A549 (cell line): ENCODE measurements around the gene PHF2. TPM values are rescaled to one million over a fixed set of nuclear protein-coding genes. Genes with fewer than 3 reads are reported as not detected.
A peak's percentile ranks its signal among the peaks of the same experiment; 100 is the strongest.

ENCODE experiments used
- ATAC-seq, 2 experiments: fragments of 200-7000 bp in 1 of 2; fragments of >200 bp in 1 of 2; cut with Nextera tagmentation in 1 of 2; cut with Tn5 transposase in 1 of 2; 3 replicates each; pipeline versions ENCODE4 v1.8.0 to v1.9.1; 2018 to 2020; ENCODE audit warnings: mild to moderate bottlenecking in 1 of 2, moderate library complexity in 1 of 2
- CTCF ChIA-PET: fragments of 300-600 bp; sonication (Branson Sonifier 250); formaldehyde crosslinking; extraction: SDS; loops from one replicate; lab custom pipeline; 2021; ENCODE audit warnings: antibody characterized with exemption, inconsistent platforms; lab: Yijun Ruan, JAX
- POLR2A ChIA-PET: fragments of 350-600 bp; formaldehyde crosslinking; extraction: SDS; loops from one replicate; lab custom pipeline; 2021; ENCODE audit warnings: antibody characterized with exemption, inconsistent platforms; lab: Yijun Ruan, JAX
- DNase-seq, 2 experiments: peaks; one replicate each; pipeline versions ENCODE4 v3.0.0 to v3.0.0-alpha.2; 2011 to 2016; ENCODE audit warnings: low read depth in 1 of 2, low spot score in 1 of 2
- FAIRE-seq: peaks from 2 replicates; lab custom pipeline; 2011; peaks lifted over from hg19 to GRCh38; lab: Jason Lieb, UNC
- H3K27ac ChIP-seq, 2 experiments: fragments of >200 bp; sonication (Bioruptor Twin); formaldehyde crosslinking; 3 replicates each; pipeline ENCODE4 v1.5.1; 2016 to 2017
- H3K4me1 ChIP-seq: fragments of >200 bp; sonication (Bioruptor Twin); formaldehyde crosslinking; 3 replicates; pipeline ENCODE4 v1.6.1; 2016
- H3K4me2 ChIP-seq: fragments of >200 bp; sonication (Bioruptor Twin); formaldehyde crosslinking; 3 replicates; pipeline ENCODE4 v1.6.1; 2016
- H3K4me3 ChIP-seq: fragments of >200 bp; sonication (Bioruptor Twin); formaldehyde crosslinking; 3 replicates; pipeline ENCODE4 v1.5.1; 2016
- H3K9me3 ChIP-seq: fragments of >200 bp; sonication (Bioruptor Twin); formaldehyde crosslinking; 3 replicates; pipeline ENCODE4 v1.6.1; 2016
- BHLHE40 ChIP-seq: IDR thresholded peaks from 2 replicates; pipeline ENCODE4 v1.6.1; 2012; ENCODE audit warnings: low read depth, low read length, inconsistent platforms
- CBX2 ChIP-seq: fragments of 200-600 bp; sonication (generic); IDR thresholded peaks from 2 replicates; pipeline ENCODE4 v1.6.1; 2016; ENCODE audit warnings: low read depth, mild to moderate bottlenecking, borderline replicate concordance
- CHD2 ChIP-seq: fragments of 150-350 bp; IDR thresholded peaks from 2 replicates; pipeline ENCODE4 v1.6.1; 2014; ENCODE audit warnings: low read length; ENCODE audit not compliant: partially characterized antibody
- E2F6 ChIP-seq: IDR thresholded peaks from 2 replicates; pipeline ENCODE4 v1.6.1; 2012; ENCODE audit warnings: low read depth, borderline replicate concordance
- ESRRA ChIP-seq: fragments of 150-350 bp; IDR thresholded peaks from 2 replicates; pipeline ENCODE4 v1.6.1; 2014; ENCODE audit warnings: mild to moderate bottlenecking, low read length, borderline replicate concordance
- FOSB ChIP-seq: fragments of 250-450 bp; sonication (Bioruptor Pico); IDR thresholded peaks from 2 replicates; pipeline ENCODE4 v1.5.0; 2020; ENCODE audit warnings: mild to moderate bottlenecking, moderate library complexity
- FOSL2 ChIP-seq, 2 experiments: fragments of 450-650 bp in 1 of 2; fragments of >200 bp in 1 of 2; sonication (Bioruptor Twin) in 1 of 2; formaldehyde crosslinking; IDR thresholded peaks; 2 replicates each; pipeline versions ENCODE4 v1.5.0 to v1.6.1; 2016 to 2020; ENCODE audit warnings: mild to moderate bottlenecking in 1 of 2, moderate library complexity in 1 of 2
- FOXS1 ChIP-seq: fragments of 250-450 bp; sonication (Bioruptor Pico); IDR thresholded peaks from 2 replicates; pipeline ENCODE4 v1.5.0; 2020; ENCODE audit warnings: mild to moderate bottlenecking, moderate library complexity
- GATA3 ChIP-seq: IDR thresholded peaks from 2 replicates; pipeline ENCODE4 v1.6.1; 2012; ENCODE audit warnings: borderline replicate concordance
- HDAC2 ChIP-seq: fragments of 200-600 bp; sonication (generic); IDR thresholded peaks from 2 replicates; pipeline ENCODE4 v1.6.1; 2016
- JUN ChIP-seq, 2 experiments: fragments of >200 bp; sonication (Bioruptor Twin); formaldehyde crosslinking; IDR thresholded peaks; 2 replicates in 1 of 2; 3 replicates in 1 of 2; pipeline ENCODE4 v1.6.1; 2016 to 2017
- KDM1A ChIP-seq: fragments of 200-600 bp; sonication (generic); IDR thresholded peaks from 2 replicates; pipeline ENCODE4 v1.6.1; 2016; ENCODE audit warnings: low read depth, mild to moderate bottlenecking
- KDM5A ChIP-seq: fragments of 200-600 bp; sonication (generic); IDR thresholded peaks from 2 replicates; pipeline ENCODE4 v1.6.1; 2016; ENCODE audit warnings: antibody characterized with exemption, mild to moderate bottlenecking
- MAFK ChIP-seq: fragments of 450-650 bp; IDR thresholded peaks from 2 replicates; pipeline ENCODE4 v1.6.1; 2014; ENCODE audit not compliant: partially characterized antibody
- MAZ ChIP-seq: fragments of 150-350 bp; IDR thresholded peaks from 2 replicates; pipeline ENCODE4 v1.6.1; 2014; ENCODE audit warnings: antibody characterized with exemption, low read depth, low read length, borderline replicate concordance
- NFE2L2 ChIP-seq: fragments of 150-350 bp; conservative IDR thresholded peaks from 2 replicates; pipeline ENCODE4 v1.6.1; 2014; ENCODE audit warnings: low read length
- PBX3 ChIP-seq: IDR thresholded peaks from 2 replicates; pipeline ENCODE4 v1.6.1; 2012
- POLR2A ChIP-seq: IDR thresholded peaks from 2 replicates; pipeline ENCODE4 v1.6.1; 2012; ENCODE audit warnings: mild to moderate bottlenecking, low read length
- RCOR1 ChIP-seq: fragments of 150-350 bp; IDR thresholded peaks from 2 replicates; pipeline ENCODE4 v1.6.1; 2014; ENCODE audit warnings: antibody characterized with exemption, low read length, low read depth
- RNF2 ChIP-seq: fragments of 200-600 bp; sonication (generic); IDR thresholded peaks from 2 replicates; pipeline ENCODE4 v1.6.1; 2016; ENCODE audit warnings: low read depth, mild to moderate bottlenecking, antibody characterized with exemption, moderate library complexity, borderline replicate concordance
- SREBF2 ChIP-seq: fragments of 450-650 bp; IDR thresholded peaks from 2 replicates; pipeline ENCODE4 v1.6.1; 2014; ENCODE audit warnings: mild to moderate bottlenecking, moderate library complexity
- TFCP2L1 ChIP-seq: fragments of 250-450 bp; sonication (Bioruptor Pico); IDR thresholded peaks from 2 replicates; pipeline ENCODE4 v1.5.0; 2021; ENCODE audit warnings: mild to moderate bottlenecking
- TP53 ChIP-seq: fragments of 250-450 bp; sonication (Bioruptor Pico); IDR thresholded peaks from 2 replicates; pipeline ENCODE4 v1.5.0; 2021; ENCODE audit warnings: mild to moderate bottlenecking, moderate library complexity
- ZC3H11A ChIP-seq: fragments of 450-650 bp; IDR thresholded peaks from 2 replicates; pipeline ENCODE4 v1.6.1; 2014; ENCODE audit warnings: antibody characterized with exemption, mild to moderate bottlenecking
- ZSCAN20 ChIP-seq: fragments of 250-450 bp; sonication (Bioruptor Pico); IDR thresholded peaks from 2 replicates; pipeline ENCODE4 v1.8.0; 2022; ENCODE audit warnings: mild to moderate bottlenecking, moderate library complexity
- WGBS: methylation state at CpG from one replicate; pipeline ENCODE4 v1.1.6; 2017; ENCODE audit errors: missing lambda C conversion rate; 5-methylcytosine and 5-hydroxymethylcytosine counted together
- polyA plus RNA-seq, 4 experiments: library from polyadenylated mRNA; depleted of rRNA in 3 of 4; stranded (reverse); fragments of >200 nt; fragmentation: RNase III in 1 of 4; extraction: RNeasy Plus Mini Kit Qiagen cat#74134 plus additional on column Dnase treatment in 1 of 4; gene quantifications; 2 replicates in 3 of 4; 3 replicates in 1 of 4; pipeline ENCODE4 v1.2.3, GENCODE V29; 2011 to 2017
- TF ChIP-seq, protein P1 (sequence below): fragments of >200 bp; sonication (Bioruptor Twin); formaldehyde crosslinking; IDR thresholded peaks from 3 replicates; pipeline ENCODE4 v1.6.1; 2016

PHF2 gene
- polyA plus RNA-seq, 2 of the 4 experiments (the other 2 are of a cell fraction), result 9.6 to 12.2 TPM

GRCh38 chr9:93557366-93558137 is 18.8 kb upstream of the PHF2 start:
- H3K4me3 ChIP-seq, result no peak overlapping the region
- 89% methylated on average over 15 of the region's 15 CpGs for WGBS
- FAIRE-seq (no peak), ATAC-seq (no peak), DNase-seq (no peak)
- no peaks in the 10 kb centered on the region for H3K9me3 ChIP-seq
- no peak overlapping the region for H3K27ac ChIP-seq
- ChIA-PET POLR2A (no interaction called here), CTCF (interaction anchor here (0.7 to 3.9 kb wide), 3 partner anchors 9 to 327 kb away, joined by 4 to 26 read pairs (median 6); no protein-coding TSS in a partner anchor)
- TF ChIP-seq RCOR1 (no peak), KDM5A (no peak), ZC3H11A (no peak), HDAC2 (no peak), FOSL2 (IDR thresholded peaks at IDR 0.05) (no peak), FOSL2 (CRISPR knock-in tag; IDR thresholded peaks at IDR 0.05) (no peak)
- no peak overlapping the region for H3K4me2 ChIP-seq
- no peaks in the 10 kb centered on the region for H3K4me1 ChIP-seq

DNA sequence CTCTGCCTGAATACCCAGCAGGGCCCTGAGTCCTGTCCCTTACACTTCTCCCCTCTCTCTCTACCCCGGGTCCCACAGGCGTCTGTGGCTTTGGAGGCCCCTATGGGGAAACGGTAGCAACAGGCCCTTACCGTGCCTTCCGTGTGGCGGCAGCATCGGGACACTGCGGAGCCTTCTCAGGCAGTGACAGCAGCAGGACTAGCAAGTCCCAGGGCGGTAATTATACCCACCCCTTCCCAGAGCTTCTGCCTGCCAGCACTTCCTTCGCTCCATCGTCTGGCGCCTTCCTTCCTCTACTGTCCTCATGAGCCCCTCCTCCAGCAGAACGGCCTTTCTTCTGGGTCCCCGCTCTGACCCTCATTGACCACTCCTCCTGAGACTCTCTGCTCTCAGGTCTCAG is 17.9 kb upstream of the PHF2 start:
- Histone ChIP-seq H3K27ac (no peak overlapping the region), H3K4me2 (no peak overlapping the region), H3K4me3 (no peak overlapping the region), H3K4me1 (no peaks in the 10 kb centered on the region), H3K9me3 (no peaks in the 10 kb centered on the region)
- DNase-seq, result no peak
- WGBS, result 94% methylated on average over 14 of the region's 14 CpGs
- ATAC-seq, result peak in 1 of 2 experiments; percentile 22; a peak in 2 of 6 replicates
- ChIA-PET POLR2A (no interaction called here), CTCF (interaction anchor here (0.6 kb wide), 1 partner anchor 8 kb away, joined by 3 read pairs; no protein-coding TSS in a partner anchor)
- no peak for TF ChIP-seq GATA3
- TF ChIP-seq RCOR1, result no peak
- TF ChIP-seq ZC3H11A, result no peak
- no peak for TF ChIP-seq FOSB (CRISPR knock-in tag)
- TF ChIP-seq, all 56 proteins: peak for 0
- no peak for FAIRE-seq

- no peak for ATAC-seq
- no peak overlapping the region for H3K4me3 ChIP-seq
- no peak for TF ChIP-seq MAFK
- no peak for TF ChIP-seq POLR2A
- ChIA-PET CTCF (interaction anchor here (0.6 to 1.2 kb wide), 2 partner anchors 9 to 451 kb away, joined by 3 read pairs; no protein-coding TSS in a partner anchor), POLR2A (no interaction called here)
- H3K9me3 ChIP-seq, result no peaks in the 10 kb centered on the region
- FAIRE-seq, result no peak
- no peak overlapping the region for H3K4me2 ChIP-seq
- H3K27ac ChIP-seq, result no peak overlapping the region
- 93% methylated on average over 5 of the region's 5 CpGs for WGBS
- H3K4me1 ChIP-seq, result peaks cover 3% of the 10 kb centered on the region; the same call in 2 of the 3 replicates
- DNase-seq, result no peak
Measured at GRCh38 chr9:93560991-93561390, 15.4 kb upstream of the PHF2 start.

- no peak for ATAC-seq
- DNase-seq, result no peak
- H3K9me3 ChIP-seq, result no peaks in the 10 kb centered on the region
- no peak overlapping the region for H3K27ac ChIP-seq
- POLR2A ChIA-PET, result no interaction called here
- no peak overlapping the region for H3K4me2 ChIP-seq
- CTCF ChIA-PET, result no interaction called here
- H3K4me3 ChIP-seq, result no peak overlapping the region
- FAIRE-seq, result no peak
- no peak for TF ChIP-seq TP53 (CRISPR knock-in tag)
- TF ChIP-seq BHLHE40, result no peak
- TF ChIP-seq, protein P1, sequence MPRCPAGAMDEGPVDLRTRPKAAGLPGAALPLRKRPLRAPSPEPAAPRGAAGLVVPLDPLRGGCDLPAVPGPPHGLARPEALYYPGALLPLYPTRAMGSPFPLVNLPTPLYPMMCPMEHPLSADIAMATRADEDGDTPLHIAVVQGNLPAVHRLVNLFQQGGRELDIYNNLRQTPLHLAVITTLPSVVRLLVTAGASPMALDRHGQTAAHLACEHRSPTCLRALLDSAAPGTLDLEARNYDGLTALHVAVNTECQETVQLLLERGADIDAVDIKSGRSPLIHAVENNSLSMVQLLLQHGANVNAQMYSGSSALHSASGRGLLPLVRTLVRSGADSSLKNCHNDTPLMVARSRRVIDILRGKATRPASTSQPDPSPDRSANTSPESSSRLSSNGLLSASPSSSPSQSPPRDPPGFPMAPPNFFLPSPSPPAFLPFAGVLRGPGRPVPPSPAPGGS, result no peak
- TF ChIP-seq KDM5A, result no peak
- TF ChIP-seq CHD2, result no peak
- no peak for TF ChIP-seq MAZ
- TF ChIP-seq RNF2, result no peak
- no peak for TF ChIP-seq TFCP2L1 (CRISPR knock-in tag)
- no peak for TF ChIP-seq SREBF2
- no peak for TF ChIP-seq PBX3
- no peak for TF ChIP-seq CBX2
- no peak for TF ChIP-seq ZSCAN20 (CRISPR knock-in tag)
- TF ChIP-seq POLR2A, result no peak
- TF ChIP-seq ESRRA, result no peak
- no peak for TF ChIP-seq E2F6
- no peak for TF ChIP-seq JUN (IDR thresholded peaks at IDR 0.05)
- no peak for TF ChIP-seq FOXS1
- TF ChIP-seq FOSB (CRISPR knock-in tag), result no peak
- TF ChIP-seq KDM1A, result no peak
- TF ChIP-seq NFE2L2, result no peak
- WGBS, result 85% methylated on average over 2 of the region's 2 CpGs
- H3K4me1 ChIP-seq, result peaks cover 6% of the 10 kb centered on the region
Measured at GRCh38 chr9:93562157-93562556, 14.2 kb upstream of the PHF2 start.
